T47D (cell line): ENCODE results near the gene PRLR.

Experiments
- DNase-seq, 2 experiments: peaks; one replicate each; pipeline versions ENCODE4 v3.0.0 to v3.0.0-alpha.2; 2011 to 2012; ENCODE audit warnings: low read depth in 1 of 2, low spot score in 1 of 2
- JUND ChIP-seq: IDR thresholded peaks from 2 replicates; pipeline ENCODE4 v1.6.1; 2012; ENCODE audit warnings: low read depth
- in situ Hi-C: cut with HindIII; loops from 2 replicates; pipeline ENCODE4 v1.10.0; 2016; ENCODE audit warnings: low sequenced_read_pairs, low pct_unique_long_range_greater_than_20kb

PRLR gene

DNA sequence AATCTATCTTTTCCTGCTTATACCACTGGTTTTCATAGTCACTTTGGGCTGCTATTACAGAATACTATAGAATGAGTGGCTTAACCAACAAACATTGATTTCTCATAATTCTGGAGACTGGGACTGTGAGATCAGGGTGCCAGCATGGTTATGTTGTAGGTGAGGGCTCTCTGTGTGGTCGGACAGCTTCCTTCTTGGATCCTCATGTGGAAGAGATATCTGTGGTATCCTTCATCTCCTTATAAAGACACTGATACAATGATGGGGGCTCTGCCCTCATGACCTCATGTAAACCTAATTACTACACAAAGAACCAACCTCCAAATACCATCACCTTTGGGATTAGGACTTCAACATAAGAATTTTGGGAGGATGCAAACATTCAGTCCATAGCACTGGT is 13.9 kb upstream of the PRLR start:
- DNase-seq = no peak
- in situ Hi-C loops = no loop called here
- TF ChIP-seq JUND = no peak

DNA sequence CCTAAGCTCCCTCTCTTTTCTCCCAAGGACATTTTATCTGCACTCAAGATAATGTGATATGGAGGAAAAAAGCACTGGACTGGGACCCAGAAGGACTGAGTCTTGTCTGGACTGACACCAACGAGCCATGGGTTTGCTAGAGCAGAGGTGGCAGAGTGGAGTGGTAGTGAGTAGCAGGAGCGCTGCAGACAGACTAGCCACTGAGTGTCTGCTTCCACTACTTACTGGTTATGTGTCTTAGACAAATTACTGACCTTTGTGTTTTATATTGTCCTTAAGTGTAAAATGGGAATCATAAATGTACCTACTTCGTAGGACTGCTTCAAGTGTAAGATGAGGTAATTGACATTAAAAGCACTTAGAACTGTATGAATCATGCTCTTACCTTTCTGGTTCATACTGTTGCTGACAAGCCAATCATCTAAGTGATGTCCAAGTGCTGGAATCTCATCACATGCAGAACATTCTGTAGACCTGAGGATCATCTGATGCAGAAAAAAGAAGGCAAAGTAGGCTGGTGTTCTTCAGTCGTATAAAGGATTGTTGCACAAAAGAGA is 12.5 kb upstream of the PRLR start:
- in situ Hi-C loops = no loop called here
- TF ChIP-seq JUND = no peak
- DNase-seq = no peak

- in situ Hi-C loops = no loop called here
- no peak for DNase-seq
- TF ChIP-seq JUND = no peak
Observed at GRCh38 chr5:35240892-35241291, 10.6 kb upstream of the PRLR start.

GRCh38 chr5:35239911-35240610 is 9.8 kb upstream of the PRLR start:
- TF ChIP-seq JUND = no peak
- in situ Hi-C loops = no loop called here
- no peak for DNase-seq

GRCh38 chr5:35239476-35239875 is 9.2 kb upstream of the PRLR start:
- TF ChIP-seq JUND = no peak
- in situ Hi-C loops = no loop called here
- no peak for DNase-seq

- no peak for DNase-seq
- in situ Hi-C loops = no loop called here
- no peak for TF ChIP-seq JUND
Observed at GRCh38 chr5:35237580-35238376, 7.5 kb upstream of the PRLR start.

DNA sequence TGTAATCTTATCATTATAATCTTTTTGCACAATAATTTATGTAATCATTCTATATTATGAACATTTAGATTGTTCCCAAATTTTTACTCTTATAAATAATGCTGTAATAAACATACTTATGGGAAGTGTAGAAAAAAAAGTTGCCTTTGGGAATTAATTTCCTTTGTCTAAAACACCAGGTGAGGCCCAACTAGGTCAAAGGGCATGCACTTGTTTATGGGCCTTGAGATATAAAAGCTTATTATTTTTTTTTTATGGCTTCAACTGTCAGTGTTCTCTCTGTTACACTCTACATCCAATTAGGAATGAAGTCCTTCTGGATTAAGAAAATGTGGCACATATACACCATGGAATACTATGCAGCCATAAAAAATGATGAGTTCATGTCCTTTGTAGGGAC is 6.5 kb upstream of the PRLR start:
- TF ChIP-seq JUND = no peak
- in situ Hi-C loops = no loop called here
- no peak for DNase-seq

DNA sequence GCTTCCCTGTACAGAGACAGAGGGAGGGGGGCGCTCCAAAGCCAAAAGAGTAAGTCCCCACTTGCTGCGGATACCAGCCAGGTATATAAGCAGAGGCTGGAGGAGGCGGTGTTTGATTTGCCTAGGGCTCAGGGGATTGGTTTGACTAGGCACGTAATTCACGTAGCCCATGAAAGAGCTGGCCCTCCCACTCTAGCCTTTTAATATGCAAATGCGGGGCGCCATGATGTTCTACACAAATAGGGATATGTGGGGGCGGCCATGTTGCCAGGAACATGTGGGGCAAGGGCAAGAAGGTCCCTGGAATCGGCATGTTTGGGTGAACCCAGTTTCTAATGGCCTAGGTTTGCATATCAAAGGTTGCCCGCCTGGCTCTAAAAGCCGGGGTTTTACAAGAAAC is 3.3 kb upstream of the PRLR start:
- in situ Hi-C loops = no loop called here
- DNase-seq = peak in 1 of 2 experiments; percentile 53
- no peak for TF ChIP-seq JUND

- in situ Hi-C loops = no loop called here
- no peak for TF ChIP-seq JUND
- peak in 1 of 2 experiments; percentile 61 for DNase-seq
Observed at GRCh38 chr5:35233121-35233520, 2.8 kb upstream of the PRLR start.

GRCh38 chr5:35232124-35232523 is 1.8 kb upstream of the PRLR start:
- no peak for TF ChIP-seq JUND
- in situ Hi-C loops = no loop called here
- peak in 1 of 2 experiments; percentile 51 for DNase-seq

DNA sequence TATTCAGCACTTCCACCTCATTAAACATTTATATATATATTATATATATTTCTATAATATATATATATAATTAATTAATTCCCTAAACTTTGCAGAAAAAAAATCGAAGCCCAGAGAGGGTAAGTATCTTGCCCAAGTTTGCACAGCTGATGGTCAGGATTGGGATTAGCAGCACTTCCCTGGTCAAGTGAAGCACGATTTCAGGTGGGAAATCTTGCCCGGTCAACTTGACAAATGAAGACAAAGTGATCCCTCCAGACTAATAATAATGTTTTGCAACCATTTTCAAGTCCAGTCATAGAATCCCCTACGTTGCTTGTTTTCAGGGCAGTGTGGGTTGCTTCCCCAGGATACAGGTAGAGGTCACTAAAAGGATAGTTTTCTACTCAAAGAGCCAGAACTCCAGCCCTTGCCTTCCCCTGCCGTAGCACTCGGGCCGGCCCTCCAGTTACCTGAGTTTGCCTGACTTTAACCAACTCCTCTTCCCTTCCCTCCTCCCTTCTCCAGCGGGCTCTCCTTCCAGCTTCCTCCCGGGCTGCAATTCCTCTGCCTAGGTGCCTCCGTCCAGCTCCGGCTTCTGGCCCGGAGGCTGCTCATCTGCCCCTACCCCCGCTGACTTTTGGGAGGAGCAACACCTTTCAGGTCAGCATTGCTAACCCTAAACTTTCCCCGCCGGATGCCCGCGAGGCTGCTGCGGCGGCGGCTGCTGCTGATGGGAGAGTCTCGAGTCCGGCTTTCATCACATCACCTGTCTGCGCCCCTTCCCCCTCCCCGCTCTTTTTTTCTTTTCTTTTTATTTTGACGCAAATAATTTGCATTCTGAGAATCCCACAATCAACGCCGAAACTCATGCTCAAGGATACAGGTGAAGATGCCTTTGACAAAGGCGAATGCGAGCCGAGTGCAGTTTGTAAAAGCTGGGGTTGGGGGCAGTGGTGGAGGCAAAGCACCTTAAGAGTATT is 930 bp downstream of the PRLR start:
- peak in 1 of 2 experiments; percentile 72 for DNase-seq
- in situ Hi-C loops = no loop called here
- TF ChIP-seq JUND = no peak

DNA sequence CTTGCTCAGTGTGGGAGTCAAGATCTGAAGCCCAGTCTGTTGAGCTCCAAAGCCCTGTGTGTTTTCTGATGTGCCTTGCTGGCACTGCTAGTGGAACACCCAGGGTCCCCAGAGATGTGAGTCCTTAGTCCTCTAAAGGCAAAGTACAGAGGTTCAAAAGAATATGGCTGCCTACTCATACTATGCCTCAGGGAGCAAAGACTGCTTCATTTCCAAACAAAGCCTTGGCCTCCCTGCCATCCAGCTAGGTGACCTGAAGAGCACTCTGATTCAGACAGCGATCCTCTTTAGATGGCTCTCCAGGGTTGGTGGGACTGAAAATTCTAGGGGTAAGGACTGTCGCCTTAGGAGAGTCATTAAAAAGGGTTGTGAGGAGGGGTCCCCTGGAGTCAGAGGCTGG is 2.0 kb downstream of the PRLR start:
- in situ Hi-C loops = no loop called here
- DNase-seq = peak in 1 of 2 experiments; percentile 77
- TF ChIP-seq JUND = no peak; the same call in 1 of the 2 replicates
